ENCODE results near the gene GALNT12.

Gene GALNT12

GRCh38 chr9:98882569-98882923, 75.1 kb downstream of the GALNT12 start:
- no peak for DNase-seq

- no peak for DNase-seq
Observed at GRCh38 chr9:98883276-98883675, 75.8 kb downstream of the GALNT12 start.

GRCh38 chr9:98884849-98885248, 77.4 kb downstream of the GALNT12 start:
- DNase-seq = no peak

- DNase-seq = no peak
Observed at GRCh38 chr9:98885575-98886295, 78.3 kb downstream of the GALNT12 start.

GRCh38 chr9:98886691-98887229, 79.3 kb downstream of the GALNT12 start:
- no peak for DNase-seq

- DNase-seq = no peak
Observed at GRCh38 chr9:98887918-98888510, 80.5 kb downstream of the GALNT12 start.

- DNase-seq = no peak
Observed at GRCh38 chr9:98888801-98889421, 81.4 kb downstream of the GALNT12 start.

GRCh38 chr9:98890256-98890655, 82.8 kb downstream of the GALNT12 start:
- no peak for DNase-seq

- no peak for DNase-seq
Observed at GRCh38 chr9:98892288-98892687, 84.8 kb downstream of the GALNT12 start.

- no peak for DNase-seq
Observed at GRCh38 chr9:98892690-98893089, 85.2 kb downstream of the GALNT12 start.

GRCh38 chr9:98894171-98894570, 86.7 kb downstream of the GALNT12 start:
- DNase-seq = no peak

- no peak for DNase-seq
Observed at GRCh38 chr9:98894761-98895160, 87.3 kb downstream of the GALNT12 start.

GRCh38 chr9:98896632-98897031, 89.2 kb downstream of the GALNT12 start:
- DNase-seq = no peak

GRCh38 chr9:98897745-98898144, 90.3 kb downstream of the GALNT12 start:
- DNase-seq = no peak

GRCh38 chr9:98899408-98900056, 92.1 kb downstream of the GALNT12 start:
- DNase-seq = no peak

Measured in stimulated activated CD4-positive, alpha-beta T cell treated with anti-CD3 and anti-CD28 coated beads, Interleukin-12 subunit alpha, Interleukin-12 subunit beta, amount 100 ng/mL, for 4 hours (primary cell).